Trophoblast cell (in vitro differentiated cells and primary cell): ENCODE measurements around the gene ACSL6.

Source experiments
- DNase-seq, 2 donors: peaks; one replicate each; pipeline ENCODE4 v3.0.0-alpha.2; 2016
- H2AFZ ChIP-seq: 2 replicates; pipeline ENCODE4 v1.6.1; 2013; ENCODE audit warnings: low read length, moderate library complexity, mild to moderate bottlenecking; ENCODE audit not compliant: insufficient read depth, poor library complexity
- H2AK5ac ChIP-seq: 2 replicates; pipeline ENCODE4 v1.6.1; 2013; ENCODE audit warnings: mild to moderate bottlenecking, low read length
- H2BK120ac ChIP-seq: 2 replicates; pipeline ENCODE4 v1.6.1; 2013; ENCODE audit warnings: low read length, mild to moderate bottlenecking, moderate library complexity; ENCODE audit not compliant: insufficient read depth, poor library complexity
- H2BK12ac ChIP-seq: 2 replicates; pipeline ENCODE4 v1.6.1; 2013; ENCODE audit warnings: mild to moderate bottlenecking, low read length, moderate library complexity
- H2BK5ac ChIP-seq: 2 replicates; pipeline ENCODE4 v1.6.1; 2013; ENCODE audit warnings: low read length, low read depth, moderate library complexity, mild to moderate bottlenecking; ENCODE audit not compliant: poor library complexity
- H3K14ac ChIP-seq: 2 replicates; pipeline ENCODE4 v1.6.1; 2013; ENCODE audit warnings: mild to moderate bottlenecking, low read length
- H3K18ac ChIP-seq: 2 replicates; pipeline ENCODE4 v1.6.1; 2013; ENCODE audit warnings: mild to moderate bottlenecking, low read length
- H3K23ac ChIP-seq: 2 replicates; pipeline ENCODE4 v1.6.1; 2013; ENCODE audit warnings: low read length
- H3K27ac ChIP-seq: 2 replicates; pipeline ENCODE4 v1.5.1; 2013; ENCODE audit warnings: low read depth, mild to moderate bottlenecking, inconsistent platforms, low read length, moderate library complexity
- H3K27me3 ChIP-seq: 2 replicates; pipeline ENCODE4 v1.6.1; 2013; ENCODE audit warnings: inconsistent platforms, mild to moderate bottlenecking, low read length, moderate library complexity; ENCODE audit not compliant: insufficient read depth
- H3K36me3 ChIP-seq, 2 experiments: 1 replicate in 1 of 2; 2 replicates in 1 of 2; pipeline ENCODE4 v1.6.1; 2013; ENCODE audit warnings: low read length in 2 of 2, mild to moderate bottlenecking in 2 of 2, moderate library complexity in 1 of 2; ENCODE audit not compliant: insufficient read depth in 2 of 2, control insufficient read depth in 1 of 2
- H3K4ac ChIP-seq: 2 replicates; pipeline ENCODE4 v1.6.1; 2013; ENCODE audit warnings: low read depth, mild to moderate bottlenecking, low read length, moderate library complexity
- H3K4me1 ChIP-seq, 2 experiments: 1 replicate in 1 of 2; 2 replicates in 1 of 2; pipeline ENCODE4 v1.6.1; 2013; ENCODE audit warnings: low read length in 2 of 2, mild to moderate bottlenecking in 2 of 2, moderate library complexity in 1 of 2; ENCODE audit not compliant: insufficient read depth in 2 of 2, control insufficient read depth in 1 of 2
- H3K4me2 ChIP-seq: 2 replicates; pipeline ENCODE4 v1.6.1; 2013; ENCODE audit warnings: inconsistent platforms, mild to moderate bottlenecking, low read length, moderate library complexity
- H3K4me3 ChIP-seq: 2 replicates; pipeline ENCODE4 v1.5.1; 2013; ENCODE audit warnings: mild to moderate bottlenecking, low read depth, low read length, inconsistent platforms
- H3K79me1 ChIP-seq: one replicate; pipeline ENCODE4 v1.6.1; 2013; ENCODE audit warnings: low read length
- H3K79me2 ChIP-seq: 2 replicates; pipeline ENCODE4 v1.6.1; 2013; ENCODE audit warnings: low read length, mild to moderate bottlenecking; ENCODE audit not compliant: control insufficient read depth, insufficient read depth, poor library complexity
- H3K9ac ChIP-seq: 2 replicates; pipeline ENCODE4 v1.6.1; 2013; ENCODE audit warnings: mild to moderate bottlenecking, low read length
- H3K9me3 ChIP-seq: 2 replicates; pipeline ENCODE4 v1.6.1; 2013; ENCODE audit warnings: low read depth, mild to moderate bottlenecking, control low read depth, inconsistent platforms, low read length; ENCODE audit not compliant: insufficient read depth
- H4K12ac ChIP-seq: 2 replicates; pipeline ENCODE4 v1.6.1; 2013; ENCODE audit warnings: low read depth, mild to moderate bottlenecking, low read length, moderate library complexity
- H4K8ac ChIP-seq: 2 replicates; pipeline ENCODE4 v1.6.1; 2013; ENCODE audit warnings: low read depth, mild to moderate bottlenecking, low read length, moderate library complexity
- H4K91ac ChIP-seq: one replicate; pipeline ENCODE4 v1.6.1; 2013; ENCODE audit warnings: low read depth, mild to moderate bottlenecking, low read length, moderate library complexity
- WGBS: extraction: QIAGEN DNeasy Blood & Tissue Kit; methylation state at CpG from one replicate; pipeline ENCODE4 v1.1.7; 2013; ENCODE audit warnings: missing lambda C conversion rate; ENCODE audit not compliant: insufficient read length, insufficient coverage; ENCODE audit errors: extremely low coverage; 5-methylcytosine and 5-hydroxymethylcytosine counted together

ACSL6 gene

GRCh38 chr5:131977212-131977604 is 34.2 kb downstream of the ACSL6 start:
- WGBS = no CpG with 5 or more reads among the region's 2 CpGs
- Histone ChIP-seq H2AK5ac (no peak overlapping the region), H2AFZ (no peak overlapping the region), H3K4me2 (no peak overlapping the region), H3K18ac (no peak overlapping the region), H2BK120ac (no peak overlapping the region), H3K9me3 (no peaks in the 10 kb centered on the region), H4K12ac (no peak overlapping the region), H3K36me3 (no peaks in the 10 kb centered on the region), H3K79me2 (no peaks in the 10 kb centered on the region), H3K9ac (no peak overlapping the region), H2BK12ac (no peak overlapping the region), H3K14ac (no peak overlapping the region), H3K4ac (no peak overlapping the region), H3K4me1 (no peaks in the 10 kb centered on the region), H4K8ac (no peak overlapping the region), H3K4me3 (no peak overlapping the region), H3K27ac (no peak overlapping the region), H3K79me1 (no peaks in the 10 kb centered on the region), H3K27me3 (no peaks in the 10 kb centered on the region), H2BK5ac (no peak overlapping the region), H4K91ac (no peak overlapping the region), H3K23ac (no peak overlapping the region)
- no peak for DNase-seq

GRCh38 chr5:131976414-131977211 is 34.8 kb downstream of the ACSL6 start:
- H3K18ac ChIP-seq = no peak overlapping the region
- H2BK12ac ChIP-seq = no peak overlapping the region
- H3K4me2 ChIP-seq = no peak overlapping the region
- no peak overlapping the region for H2BK5ac ChIP-seq
- no peak overlapping the region for H4K8ac ChIP-seq
- H4K91ac ChIP-seq = no peak overlapping the region
- H3K9ac ChIP-seq = no peak overlapping the region
- H3K4me3 ChIP-seq = no peak overlapping the region
- H3K79me1 ChIP-seq = no peaks in the 10 kb centered on the region
- H2AFZ ChIP-seq = no peak overlapping the region
- no peaks in the 10 kb centered on the region for H3K9me3 ChIP-seq
- no CpG with 5 or more reads among the region's 6 CpGs for WGBS
- no peak overlapping the region for H3K27ac ChIP-seq
- no peak overlapping the region for H4K12ac ChIP-seq
- H3K4me1 ChIP-seq = no peaks in the 10 kb centered on the region
- H3K36me3 ChIP-seq = no peaks in the 10 kb centered on the region
- no peak overlapping the region for H2BK120ac ChIP-seq
- no peak overlapping the region for H3K14ac ChIP-seq
- H2AK5ac ChIP-seq = no peak overlapping the region
- no peaks in the 10 kb centered on the region for H3K79me2 ChIP-seq
- no peaks in the 10 kb centered on the region for H3K27me3 ChIP-seq
- DNase-seq = no peak
- no peak overlapping the region for H3K23ac ChIP-seq
- H3K4ac ChIP-seq = no peak overlapping the region

GRCh38 chr5:131974956-131975726 is 36.3 kb downstream of the ACSL6 start:
- no peak overlapping the region for H2BK120ac ChIP-seq
- WGBS = no CpG with 5 or more reads among the region's 12 CpGs
- no peak for DNase-seq

DNA sequence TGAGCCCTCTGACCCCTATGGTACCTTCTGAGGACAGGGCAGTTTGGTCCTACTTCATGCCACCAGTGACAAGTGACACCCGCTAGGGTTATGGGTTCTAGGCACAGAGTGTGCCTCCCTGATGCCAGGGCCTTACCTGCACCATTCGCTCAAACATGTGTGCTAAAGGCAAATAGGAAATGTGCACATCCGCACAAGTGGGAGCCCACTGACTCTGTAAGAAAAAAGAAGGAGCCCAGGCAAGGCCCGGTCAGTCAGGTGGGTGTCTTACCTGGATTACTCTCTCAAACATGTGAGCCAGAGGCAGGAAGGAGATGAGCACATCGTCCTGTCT is 36.9 kb downstream of the ACSL6 start:
- no peaks in the 10 kb centered on the region for H3K79me1 ChIP-seq
- H3K9ac ChIP-seq = no peak overlapping the region
- H3K9me3 ChIP-seq = no peaks in the 10 kb centered on the region
- H2BK12ac ChIP-seq = no peak overlapping the region
- H4K91ac ChIP-seq = no peak overlapping the region
- no peak overlapping the region for H3K14ac ChIP-seq
- no peak overlapping the region for H4K8ac ChIP-seq
- H2AK5ac ChIP-seq = no peak overlapping the region
- no peak overlapping the region for H3K4me3 ChIP-seq
- H4K12ac ChIP-seq = no peak overlapping the region
- H3K27me3 ChIP-seq = no peaks in the 10 kb centered on the region
- H3K79me2 ChIP-seq = no peaks in the 10 kb centered on the region
- H3K27ac ChIP-seq = no peak overlapping the region
- H2AFZ ChIP-seq = no peak overlapping the region
- no peak overlapping the region for H3K23ac ChIP-seq
- no peak overlapping the region for H2BK120ac ChIP-seq
- WGBS = no CpG with 5 or more reads among the region's 5 CpGs
- H3K4me2 ChIP-seq = no peak overlapping the region
- no peaks in the 10 kb centered on the region for H3K4me1 ChIP-seq
- H3K36me3 ChIP-seq = no peaks in the 10 kb centered on the region
- no peak for DNase-seq
- no peak overlapping the region for H3K18ac ChIP-seq
- H3K4ac ChIP-seq = no peak overlapping the region
- H2BK5ac ChIP-seq = no peak overlapping the region

More at GRCh38 chr5:131974956-131975726, 36.3 kb downstream of the ACSL6 start:
- Histone ChIP-seq H3K79me1 (no peaks in the 10 kb centered on the region), H4K12ac (no peak overlapping the region), H3K23ac (no peak overlapping the region), H3K18ac (no peak overlapping the region), H3K14ac (no peak overlapping the region), H3K27me3 (no peaks in the 10 kb centered on the region), H3K4me1 (no peaks in the 10 kb centered on the region), H3K27ac (no peak overlapping the region), H3K4me3 (no peak overlapping the region), H3K4me2 (no peak overlapping the region), H2BK12ac (no peak overlapping the region), H3K79me2 (no peaks in the 10 kb centered on the region), H3K36me3 (no peaks in the 10 kb centered on the region), H4K8ac (no peak overlapping the region), H2BK5ac (no peak overlapping the region), H3K4ac (no peak overlapping the region), H3K9ac (no peak overlapping the region), H4K91ac (no peak overlapping the region), H3K9me3 (no peaks in the 10 kb centered on the region), H2AFZ (no peak overlapping the region), H2AK5ac (no peak overlapping the region)
